Subcutaneous adipose tissue (tissue), 4 donors: ENCODE results near the gene GIT2. TPM values are rescaled to one million over a fixed set of nuclear protein-coding genes. Genes with fewer than 3 reads are reported as not detected.

Experiments
- CTCF ChIP-seq: fragments of 450-650 bp; IDR thresholded peaks from one replicate; pipeline ENCODE4 v1.5.1; 2016; ENCODE audit warnings: low read depth, mild to moderate bottlenecking, control low read depth, antibody characterized with exemption, moderate library complexity
- total RNA-seq, 4 donors: library from RNA; depleted of rRNA; stranded (reverse); fragments of >200 nt; gene quantifications; one replicate each; pipeline ENCODE4 v1.1.0, GENCODE V29; 2016

The GIT2 gene
- total RNA-seq, 4 donors from 2014 or later: 41.8 to 66.3 (median 53.5) TPM

DNA sequence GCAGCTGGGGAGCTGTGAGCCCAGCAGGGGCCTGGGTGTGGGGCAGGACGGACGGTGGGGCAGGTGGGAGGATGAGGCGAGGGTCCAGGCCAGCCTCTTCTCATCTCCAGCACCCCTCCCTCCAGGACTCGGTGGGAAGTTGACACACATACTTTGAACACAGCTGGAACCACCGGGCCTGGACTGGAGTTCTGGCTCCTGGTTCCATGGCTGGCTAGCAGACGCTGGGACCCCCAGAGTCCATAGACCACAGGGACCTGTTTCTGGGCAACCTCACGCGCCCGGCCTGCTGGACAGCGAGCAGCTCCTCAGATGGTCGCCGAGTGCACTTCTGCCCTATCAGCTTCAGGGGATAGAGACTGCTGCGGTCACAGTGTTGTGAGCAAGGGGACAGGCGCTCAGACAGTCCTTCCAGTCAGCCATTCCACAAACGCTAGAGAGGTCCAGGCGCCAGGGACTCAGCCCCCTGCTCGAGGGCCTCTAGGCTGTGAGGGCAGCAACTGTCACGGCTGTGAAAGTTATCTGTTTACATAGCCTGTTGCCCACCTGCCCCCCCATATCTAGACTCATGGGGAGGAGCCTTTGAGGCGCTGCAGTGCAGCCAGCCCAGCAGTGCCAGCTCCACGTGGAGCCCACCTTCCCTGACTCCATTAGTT lies 70.9 kb downstream of the GIT2 start:
- no peak for TF ChIP-seq CTCF

DNA sequence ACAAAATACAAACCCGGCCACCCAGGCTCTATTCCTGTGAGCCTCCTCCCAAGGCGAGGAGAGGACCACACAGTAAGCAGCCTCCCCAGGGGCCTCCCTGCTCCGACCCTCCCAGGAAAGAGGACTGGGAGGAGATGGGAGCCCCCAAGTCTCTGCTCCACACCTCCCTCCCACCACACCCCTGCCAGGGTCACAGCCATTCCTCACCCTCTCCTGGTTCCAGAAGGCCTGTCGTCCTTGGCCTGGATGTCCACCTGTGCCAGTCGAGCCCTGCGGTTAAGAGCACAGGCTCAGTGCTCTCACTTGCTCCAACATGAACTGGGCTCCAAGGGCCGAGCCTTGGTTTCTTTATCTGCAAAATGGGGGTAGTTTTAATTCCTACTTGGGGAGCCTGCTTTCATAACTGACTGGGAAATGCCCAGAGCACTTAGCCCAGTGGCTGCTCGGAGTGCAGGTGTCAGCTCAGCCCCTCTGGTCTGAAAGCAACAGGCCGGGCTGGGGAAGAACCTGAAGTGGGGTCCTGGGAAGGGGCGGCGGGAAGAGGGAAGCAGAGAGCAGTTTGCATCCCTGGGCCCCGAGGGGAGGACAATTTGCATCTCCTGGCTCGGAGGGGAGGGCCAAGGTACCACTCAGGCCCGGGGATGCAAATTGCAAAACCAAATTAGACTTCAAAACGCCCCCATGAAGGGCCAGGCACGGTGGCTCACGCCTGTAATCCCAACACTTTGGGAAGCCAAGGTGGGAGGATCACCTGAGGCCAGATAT lies 72.5 kb downstream of the GIT2 start:
- TF ChIP-seq CTCF: no peak

- no peak for TF ChIP-seq CTCF
Observed at GRCh38 chr12:109923038-109923437, 73.1 kb downstream of the GIT2 start.

DNA sequence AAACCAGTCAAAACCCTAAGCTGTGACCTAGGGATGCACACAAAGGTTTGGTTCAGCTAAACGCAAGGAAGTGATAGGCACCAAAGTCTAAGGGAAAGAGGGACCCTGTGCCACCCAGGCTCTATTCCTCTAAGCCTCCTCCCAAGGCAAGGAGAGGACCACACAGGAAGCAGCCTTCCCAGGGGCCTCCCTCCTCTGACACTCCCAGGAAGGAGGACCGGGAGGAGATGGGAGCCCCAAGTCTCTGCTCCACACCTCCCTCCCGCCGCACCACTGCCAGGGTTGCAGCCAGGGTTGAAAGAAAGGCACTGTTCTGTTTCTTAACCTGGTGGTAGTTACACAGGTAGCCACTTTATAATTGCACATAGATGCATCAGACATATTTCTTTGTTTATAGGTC lies 74.2 kb downstream of the GIT2 start:
- no peak for TF ChIP-seq CTCF

GRCh38 chr12:109920261-109920780 lies 75.8 kb downstream of the GIT2 start:
- no peak for TF ChIP-seq CTCF

- TF ChIP-seq CTCF: no peak
Observed at GRCh38 chr12:109919456-109919855, 76.7 kb downstream of the GIT2 start.

DNA sequence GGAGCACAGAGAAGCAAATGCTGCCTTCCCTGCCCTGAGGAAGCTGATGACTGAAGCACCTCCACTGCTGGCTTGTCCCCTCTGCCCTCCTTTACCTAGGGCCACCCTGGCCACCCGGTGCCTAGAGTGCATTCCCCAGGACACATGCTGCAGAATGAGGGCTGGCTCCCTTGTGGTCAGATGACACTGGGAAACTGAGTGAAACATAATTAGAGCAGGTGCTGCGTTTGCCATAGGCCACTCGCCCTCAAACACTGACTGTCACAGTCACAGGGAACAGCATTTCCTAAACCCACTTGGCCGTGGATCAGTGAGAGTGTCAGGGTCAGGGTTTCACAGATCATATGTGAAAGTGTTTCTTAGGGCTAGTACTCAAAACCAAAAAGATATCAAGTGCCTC lies 80.1 kb downstream of the GIT2 start:
- no peak for TF ChIP-seq CTCF
